Vagina (tissue), 2 donors: ENCODE data around the gene FAM124B. TPM values are rescaled to one million over a fixed set of nuclear protein-coding genes. Genes with fewer than 3 reads are reported as not detected.

Source experiments
- DNase-seq, 2 donors: peaks; one replicate each; pipeline ENCODE4 v3.0.0-alpha.2; 2017; ENCODE audit errors: extremely low spot score in 2 of 2
- H3K27ac ChIP-seq: fragments of 200-600 bp; sonication (generic); one replicate; pipeline ENCODE4 v1.5.1; 2019
- H3K27me3 ChIP-seq: fragments of 200-600 bp; sonication (generic); one replicate; pipeline ENCODE4 v1.5.1; 2019
- H3K36me3 ChIP-seq, 2 donors: fragments of 200-600 bp; sonication (generic); one replicate each; pipeline ENCODE4 v1.5.1; 2017 to 2019
- H3K4me1 ChIP-seq: fragments of 200-600 bp; sonication (generic); one replicate; pipeline ENCODE4 v1.5.1; 2019
- H3K4me3 ChIP-seq, 2 donors: fragments of 200-600 bp; sonication (generic); 1 replicate in 1 of 2; 2 replicates in 1 of 2; pipeline ENCODE4 v1.5.1; 2016 to 2019
- H3K9me3 ChIP-seq: fragments of 200-600 bp; sonication (generic); one replicate; pipeline ENCODE4 v1.5.1; 2019
- POLR2A ChIP-seq, 2 donors: fragments of 450-650 bp; IDR thresholded peaks; one replicate each; pipeline ENCODE4 v1.6.1; 2017; ENCODE audit warnings: antibody characterized with exemption in 2 of 2, mild to moderate bottlenecking in 2 of 2, moderate library complexity in 2 of 2
- POLR2AphosphoS5 ChIP-seq, 2 donors: sonication (generic); formaldehyde crosslinking; IDR thresholded peaks; one replicate each; pipeline ENCODE4 v1.9.0; 2017; ENCODE audit warnings: antibody characterized with exemption in 2 of 2, mild to moderate bottlenecking in 2 of 2, low read depth in 1 of 2; ENCODE audit not compliant: insufficient read depth in 1 of 2
- intact Hi-C: fragments of 100-400 bp; cut with DNase I; formaldehyde crosslinking; loops from one replicate; pipeline ENCODE4 v1.15.1; 2023
- total RNA-seq: library from RNA; depleted of rRNA; stranded (reverse); fragments of >200 nt; gene quantifications from one replicate; pipeline ENCODE4 v1.2.3, GENCODE V29; 2016
- TF ChIP-seq, protein P1 (sequence below), 3 experiments: fragments of 450-650 bp in 2 of 3; fragments of 200-600 bp in 1 of 3; sonication (generic) in 1 of 3; IDR thresholded peaks; one replicate each; pipeline ENCODE4 v1.5.1; 2017 to 2019; ENCODE audit warnings: antibody characterized with exemption in 3 of 3, mild to moderate bottlenecking in 2 of 3, moderate library complexity in 2 of 3

The FAM124B gene, protein sequence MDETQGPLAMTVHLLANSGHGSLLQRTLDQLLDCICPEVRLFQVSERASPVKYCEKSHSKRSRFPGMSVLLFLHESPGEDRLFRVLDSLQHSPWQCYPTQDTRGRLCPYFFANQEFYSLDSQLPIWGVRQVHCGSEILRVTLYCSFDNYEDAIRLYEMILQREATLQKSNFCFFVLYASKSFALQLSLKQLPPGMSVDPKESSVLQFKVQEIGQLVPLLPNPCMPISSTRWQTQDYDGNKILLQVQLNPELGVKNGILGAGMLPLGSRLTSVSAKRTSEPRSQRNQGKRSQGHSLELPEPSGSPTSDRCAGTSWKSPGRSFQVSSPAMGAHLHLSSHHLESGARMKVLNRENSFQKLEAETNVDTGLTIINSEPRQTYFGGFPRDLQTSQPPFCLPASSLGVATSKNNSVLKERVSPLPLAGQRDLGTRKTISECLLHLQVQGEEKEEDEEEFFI
- 1.7 TPM for total RNA-seq

DNA sequence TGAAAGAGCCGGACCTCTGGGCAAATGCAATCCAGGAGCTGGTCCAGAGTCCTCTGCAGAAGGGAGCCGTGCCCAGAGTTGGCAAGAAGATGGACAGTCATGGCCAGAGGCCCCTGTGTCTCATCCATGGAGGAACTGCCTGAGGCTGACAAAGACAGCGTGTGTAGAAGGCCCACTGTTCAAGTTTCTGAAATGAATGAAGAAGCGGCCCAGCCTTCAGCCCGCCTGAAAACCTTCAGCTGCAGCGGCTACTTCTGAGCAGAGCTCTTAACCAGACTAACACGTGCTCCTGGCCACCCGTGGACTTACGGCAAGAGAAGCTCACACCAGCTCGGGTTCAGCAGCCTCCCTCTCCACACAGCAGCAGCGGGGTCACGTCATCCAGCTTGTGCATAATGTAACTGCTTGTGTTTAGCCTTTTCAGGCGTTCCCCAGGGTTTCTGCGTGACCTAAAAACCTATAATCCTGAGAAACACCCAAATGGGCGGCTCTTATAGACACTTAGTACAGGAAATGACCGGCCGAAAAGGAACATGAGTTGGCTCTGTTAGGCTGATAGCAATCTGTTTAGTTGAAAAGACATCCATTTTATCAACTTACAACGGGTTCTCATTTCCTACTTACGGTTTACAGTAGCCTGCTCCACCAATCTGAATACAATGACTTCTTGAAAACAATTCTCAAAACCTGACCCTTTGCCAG is at the start of gene FAM124B:
Gene FAM124B (minus strand): TSS at position 467 of the 702 bp plus-strand sequence. CDS start 339 bp downstream, at position 128.
- TF ChIP-seq POLR2A (IDR thresholded peaks at IDR 0.05) (no peak), POLR2AphosphoS5 (IDR thresholded peaks at IDR 0.05; ENCODE audit: insufficient read depth in 1 of 2, low read depth in 1 of 2) (peak; percentile 53 to 76)
- TF ChIP-seq, protein P1, sequence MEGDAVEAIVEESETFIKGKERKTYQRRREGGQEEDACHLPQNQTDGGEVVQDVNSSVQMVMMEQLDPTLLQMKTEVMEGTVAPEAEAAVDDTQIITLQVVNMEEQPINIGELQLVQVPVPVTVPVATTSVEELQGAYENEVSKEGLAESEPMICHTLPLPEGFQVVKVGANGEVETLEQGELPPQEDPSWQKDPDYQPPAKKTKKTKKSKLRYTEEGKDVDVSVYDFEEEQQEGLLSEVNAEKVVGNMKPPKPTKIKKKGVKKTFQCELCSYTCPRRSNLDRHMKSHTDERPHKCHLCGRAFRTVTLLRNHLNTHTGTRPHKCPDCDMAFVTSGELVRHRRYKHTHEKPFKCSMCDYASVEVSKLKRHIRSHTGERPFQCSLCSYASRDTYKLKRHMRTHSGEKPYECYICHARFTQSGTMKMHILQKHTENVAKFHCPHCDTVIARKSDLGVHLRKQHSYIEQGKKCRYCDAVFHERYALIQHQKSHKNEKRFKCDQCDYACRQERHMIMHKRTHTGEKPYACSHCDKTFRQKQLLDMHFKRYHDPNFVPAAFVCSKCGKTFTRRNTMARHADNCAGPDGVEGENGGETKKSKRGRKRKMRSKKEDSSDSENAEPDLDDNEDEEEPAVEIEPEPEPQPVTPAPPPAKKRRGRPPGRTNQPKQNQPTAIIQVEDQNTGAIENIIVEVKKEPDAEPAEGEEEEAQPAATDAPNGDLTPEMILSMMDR (IDR thresholded peaks at IDR 0.05), result no peak
- Histone ChIP-seq H3K9me3 (no peaks in the 10 kb centered on the region), H3K27me3 (no peaks in the 10 kb centered on the region), H3K4me1 (no peaks in the 10 kb centered on the region), H3K36me3 (no peaks in the 10 kb centered on the region), H3K27ac (peak within 1 kb of the TSS; percentile 24), H3K4me3 (peak within 1 kb of the TSS; percentile 33)
- DNase-seq, result peak in 1 of 2 donors; percentile 93
- intact Hi-C loops, result no loop called here

DNA sequence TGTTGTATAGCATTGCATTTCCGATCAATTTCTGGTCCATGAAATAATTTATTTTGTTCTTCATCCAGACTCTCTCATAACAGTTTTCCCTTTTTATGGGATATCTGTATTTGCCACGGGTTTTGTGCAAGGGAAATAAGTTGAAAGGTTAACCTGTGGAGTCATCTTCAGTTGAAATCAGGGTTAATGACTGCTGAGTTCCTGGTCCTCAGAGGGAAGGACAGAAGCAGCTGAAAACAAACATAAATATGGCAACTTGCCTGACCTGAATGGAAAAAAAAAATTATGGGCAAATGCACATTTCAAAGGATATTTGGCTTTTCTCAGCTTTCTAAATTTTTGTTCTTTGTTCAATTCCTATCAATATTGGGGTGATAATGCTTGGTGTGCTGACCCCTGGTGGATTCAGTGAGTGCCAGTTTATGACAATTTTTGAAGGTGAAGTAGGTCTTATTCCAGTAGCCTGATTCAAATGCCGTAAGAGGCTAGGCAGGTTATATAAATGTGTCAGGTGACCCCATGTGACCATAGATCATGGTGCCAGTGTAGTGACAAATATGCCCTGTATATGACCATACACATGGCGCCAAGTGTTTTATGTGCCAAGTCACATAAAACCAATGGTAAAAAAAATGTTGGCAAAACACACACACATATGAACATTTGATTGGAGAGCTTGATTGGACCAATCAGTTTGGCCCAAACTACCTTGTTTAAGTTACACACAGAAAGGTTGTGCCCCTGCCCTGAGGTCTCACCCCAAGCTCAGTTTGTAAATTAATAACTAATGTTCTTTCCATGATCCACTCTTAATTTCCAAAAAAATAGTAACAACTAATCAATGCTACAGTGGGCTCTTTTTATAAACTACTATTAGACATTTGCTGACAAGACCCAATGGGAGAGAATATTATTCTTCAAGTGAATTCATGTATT is 47.6 kb upstream of the FAM124B start:
- H3K27ac ChIP-seq, result no peak overlapping the region
- intact Hi-C loops, result no loop called here

GRCh38 chr2:224448236-224448635 is 46.3 kb upstream of the FAM124B start:
- intact Hi-C loops, result no loop called here
- Histone ChIP-seq H3K4me3 (no peak overlapping the region), H3K36me3 (no peaks in the 10 kb centered on the region), H3K27ac (no peak overlapping the region), H3K27me3 (no peaks in the 10 kb centered on the region), H3K4me1 (no peaks in the 10 kb centered on the region), H3K9me3 (no peaks in the 10 kb centered on the region)
- TF ChIP-seq POLR2A (IDR thresholded peaks at IDR 0.05) (no peak), POLR2AphosphoS5 (IDR thresholded peaks at IDR 0.05; ENCODE audit: insufficient read depth in 1 of 2, low read depth in 1 of 2) (no peak)
- TF ChIP-seq, protein P1 (IDR thresholded peaks at IDR 0.05), result no peak
- DNase-seq, result no peak

More for the DNA sequence above, 47.6 kb upstream of the FAM124B start:
- Histone ChIP-seq H3K9me3 (no peaks in the 10 kb centered on the region), H3K4me3 (no peak overlapping the region), H3K36me3 (no peaks in the 10 kb centered on the region), H3K4me1 (no peaks in the 10 kb centered on the region), H3K27me3 (no peaks in the 10 kb centered on the region)
- TF ChIP-seq, protein P1 (IDR thresholded peaks at IDR 0.05), result peak in 1 of 3 experiments; percentile 47
- TF ChIP-seq POLR2AphosphoS5 (IDR thresholded peaks at IDR 0.05; ENCODE audit: insufficient read depth in 1 of 2, low read depth in 1 of 2), result no peak
- no peak for DNase-seq

DNA sequence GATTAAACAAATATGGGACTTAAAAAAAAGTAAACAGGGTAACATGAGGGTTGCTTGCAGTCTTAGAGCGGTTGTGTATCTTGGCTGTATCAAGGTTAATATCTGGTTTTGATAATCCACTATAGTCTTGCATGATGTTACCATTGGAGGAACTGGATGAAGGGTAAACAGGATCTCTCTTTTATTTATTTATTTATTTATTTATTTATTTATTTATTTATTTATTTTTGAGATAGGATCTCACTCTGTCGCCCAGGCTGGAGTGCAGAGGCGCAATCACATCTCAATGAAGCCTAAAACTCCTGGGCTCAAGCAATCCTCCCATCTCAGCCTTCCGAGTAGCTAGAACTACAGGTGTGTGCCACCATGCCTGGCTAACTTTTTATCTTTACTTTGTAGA is 42.9 kb upstream of the FAM124B start:
- no peak for DNase-seq
- Histone ChIP-seq H3K27ac (no peak overlapping the region), H3K36me3 (no peaks in the 10 kb centered on the region), H3K4me3 (no peak overlapping the region), H3K9me3 (no peaks in the 10 kb centered on the region), H3K4me1 (peaks cover 7% of the 10 kb centered on the region), H3K27me3 (no peaks in the 10 kb centered on the region)
- intact Hi-C loops, result no loop called here
- TF ChIP-seq, protein P1 (IDR thresholded peaks at IDR 0.05), result no peak
- TF ChIP-seq POLR2AphosphoS5 (IDR thresholded peaks at IDR 0.05; ENCODE audit: insufficient read depth in 1 of 2, low read depth in 1 of 2), result no peak
- no peak for TF ChIP-seq POLR2A (IDR thresholded peaks at IDR 0.05)
